Neural progenitor cell (in vitro differentiated cells): ENCODE data around the gene ABL1. TPM values are rescaled to one million over a fixed set of nuclear protein-coding genes. Genes with fewer than 3 reads are reported as not detected.
"Not testable (repeated sequence)": the region's sequence is repeated elsewhere in the genome, so short reads cannot be mapped to it uniquely, and the experiment has no call there.

Experiments
- DNase-seq: peaks from one replicate; pipeline ENCODE4 v3.0.0-alpha.2; 2016; ENCODE audit warnings: low spot score
- H2AFZ ChIP-seq: fragments of 200-600 bp; sonication (generic); replicated peaks from 2 replicates; pipeline ENCODE4 v1.6.1; 2016; ENCODE audit warnings: antibody characterized with exemption
- H3F3A ChIP-seq: fragments of 200-600 bp; sonication (generic); 2 replicates; pipeline ENCODE4 v1.6.1; 2016; ENCODE audit warnings: antibody characterized with exemption, low read depth
- H3K27ac ChIP-seq: fragments of 200-600 bp; sonication (generic); 2 replicates; pipeline ENCODE4 v1.5.1; 2016; ENCODE audit warnings: mild to moderate bottlenecking
- H3K27me3 ChIP-seq: fragments of 200-600 bp; sonication (generic); 2 replicates; pipeline ENCODE4 v1.6.1; 2016; ENCODE audit warnings: mild to moderate bottlenecking, moderate library complexity
- H3K36me3 ChIP-seq: fragments of 200-600 bp; sonication (generic); 2 replicates; pipeline ENCODE4 v1.5.1; 2016
- H3K4me1 ChIP-seq: fragments of 200-600 bp; sonication (generic); 2 replicates; pipeline ENCODE4 v1.6.1; 2016; ENCODE audit warnings: mixed run types
- H3K4me2 ChIP-seq: fragments of 200-600 bp; sonication (generic); 2 replicates; pipeline ENCODE4 v1.6.1; 2016
- H3K4me3 ChIP-seq: fragments of 200-600 bp; sonication (generic); 2 replicates; pipeline ENCODE4 v1.5.1; 2016
- H3K79me2 ChIP-seq: fragments of 200-600 bp; sonication (generic); 2 replicates; pipeline ENCODE4 v1.6.1; 2016; ENCODE audit warnings: low read depth
- H3K9ac ChIP-seq: fragments of 200-600 bp; sonication (generic); 2 replicates; pipeline ENCODE4 v1.6.1; 2016
- H3K9me3 ChIP-seq: fragments of 200-600 bp; sonication (generic); 2 replicates; pipeline ENCODE4 v1.5.1; 2016; ENCODE audit warnings: low read depth
- H4K20me1 ChIP-seq: fragments of 200-600 bp; sonication (generic); 2 replicates; pipeline ENCODE4 v1.6.1; 2016; ENCODE audit warnings: low read depth
- H3K27ac Mint-ChIP-seq: 3 replicates; pipeline ENCODE4 v1.8.0; 2021; ENCODE audit warnings: mixed read lengths
- H3K27me3 Mint-ChIP-seq: 2 replicates; pipeline ENCODE4 v1.8.0; 2022; ENCODE audit warnings: low read depth, mild to moderate bottlenecking, inconsistent platforms, moderate library complexity, mixed read lengths; ENCODE audit not compliant: insufficient read depth
- H3K36me3 Mint-ChIP-seq: 3 replicates; pipeline ENCODE4 v1.8.0; 2021; ENCODE audit warnings: mixed read lengths
- H3K4me1 Mint-ChIP-seq: 3 replicates; pipeline ENCODE4 v1.8.0; 2021; ENCODE audit warnings: mixed read lengths
- H3K4me3 Mint-ChIP-seq: 3 replicates; pipeline ENCODE4 v1.8.0; 2021; ENCODE audit warnings: mild to moderate bottlenecking, moderate library complexity, mixed read lengths
- H3K9me3 Mint-ChIP-seq: 3 replicates; pipeline ENCODE4 v1.8.0; 2020; ENCODE audit warnings: mixed read lengths
- EZH2 ChIP-seq: fragments of 200-600 bp; sonication (generic); IDR thresholded peaks from 2 replicates; pipeline ENCODE4 v1.6.1; 2017; ENCODE audit warnings: antibody characterized with exemption, mild to moderate bottlenecking, moderate library complexity
- EZH2phosphoT487 ChIP-seq: fragments of 200-600 bp; sonication (generic); IDR thresholded peaks from 2 replicates; pipeline ENCODE4 v1.6.1; 2017; ENCODE audit warnings: antibody characterized with exemption
- total RNA-seq: library from RNA; depleted of rRNA; stranded (reverse); fragments of >200 nt; gene quantifications from 2 replicates; pipeline ENCODE4 v1.2.3, GENCODE V29; 2015; ENCODE audit warnings: low replicate concordance
- TF ChIP-seq, protein P1 (sequence below): fragments of 200-600 bp; sonication (generic); IDR thresholded peaks from 2 replicates; pipeline ENCODE4 v1.5.1; 2017; ENCODE audit warnings: antibody characterized with exemption, mild to moderate bottlenecking

Gene ABL1
- total RNA-seq, 1 donor from 2014 or later, result 38.4 TPM

GRCh38 chr9:130846487-130847305 is 11.6 kb downstream of the ABL1 start:
- no peak overlapping the region for H2AFZ ChIP-seq
- H3K36me3 Mint-ChIP-seq, result peaks cover 8% of the 10 kb centered on the region
- no peak overlapping the region for H3K4me3 ChIP-seq
- peak overlapping the region; percentile 36 for H3K4me3 Mint-ChIP-seq
- H3K27ac ChIP-seq, result peak overlapping the region; percentile 15
- DNase-seq, result no peak
- H3K9me3 Mint-ChIP-seq, result no peaks in the 10 kb centered on the region
- no peak for TF ChIP-seq EZH2phosphoT487
- TF ChIP-seq, protein P1, sequence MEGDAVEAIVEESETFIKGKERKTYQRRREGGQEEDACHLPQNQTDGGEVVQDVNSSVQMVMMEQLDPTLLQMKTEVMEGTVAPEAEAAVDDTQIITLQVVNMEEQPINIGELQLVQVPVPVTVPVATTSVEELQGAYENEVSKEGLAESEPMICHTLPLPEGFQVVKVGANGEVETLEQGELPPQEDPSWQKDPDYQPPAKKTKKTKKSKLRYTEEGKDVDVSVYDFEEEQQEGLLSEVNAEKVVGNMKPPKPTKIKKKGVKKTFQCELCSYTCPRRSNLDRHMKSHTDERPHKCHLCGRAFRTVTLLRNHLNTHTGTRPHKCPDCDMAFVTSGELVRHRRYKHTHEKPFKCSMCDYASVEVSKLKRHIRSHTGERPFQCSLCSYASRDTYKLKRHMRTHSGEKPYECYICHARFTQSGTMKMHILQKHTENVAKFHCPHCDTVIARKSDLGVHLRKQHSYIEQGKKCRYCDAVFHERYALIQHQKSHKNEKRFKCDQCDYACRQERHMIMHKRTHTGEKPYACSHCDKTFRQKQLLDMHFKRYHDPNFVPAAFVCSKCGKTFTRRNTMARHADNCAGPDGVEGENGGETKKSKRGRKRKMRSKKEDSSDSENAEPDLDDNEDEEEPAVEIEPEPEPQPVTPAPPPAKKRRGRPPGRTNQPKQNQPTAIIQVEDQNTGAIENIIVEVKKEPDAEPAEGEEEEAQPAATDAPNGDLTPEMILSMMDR, result no peak
- TF ChIP-seq EZH2, result no peak
- peaks cover 89% of the 10 kb centered on the region for H4K20me1 ChIP-seq
- H3K27ac Mint-ChIP-seq, result peak overlapping the region; percentile 91
- peak overlapping the region; percentile 4 for H3K4me2 ChIP-seq
- H3K9me3 ChIP-seq, result no peaks in the 10 kb centered on the region
- H3K36me3 ChIP-seq, result no peaks in the 10 kb centered on the region
- no peaks in the 10 kb centered on the region for H3K27me3 ChIP-seq
- H3K4me1 ChIP-seq, result peaks cover 33% of the 10 kb centered on the region
- H3K9ac ChIP-seq, result no peak overlapping the region
- H3F3A ChIP-seq, result peaks cover 24% of the 10 kb centered on the region
- H3K79me2 ChIP-seq, result peaks cover 100% of the 10 kb centered on the region
- peaks cover 55% of the 10 kb centered on the region for H3K4me1 Mint-ChIP-seq
- no peaks in the 10 kb centered on the region for H3K27me3 Mint-ChIP-seq

- no peak overlapping the region for H3K9ac ChIP-seq
Observed at GRCh38 chr9:130847306-130848217, 12.5 kb downstream of the ABL1 start.

GRCh38 chr9:130848514-130848913 is 13.5 kb downstream of the ABL1 start:
- H3K4me3 Mint-ChIP-seq, H3K36me3 ChIP-seq, H3K36me3 Mint-ChIP-seq, H3K4me3 ChIP-seq, H3K27ac ChIP-seq, H3K9me3 Mint-ChIP-seq, H3K9ac ChIP-seq, H3K27me3 Mint-ChIP-seq, H2AFZ ChIP-seq, H3K9me3 ChIP-seq, H3K27me3 ChIP-seq, DNase-seq, H3K4me2 ChIP-seq, H3K27ac Mint-ChIP-seq: not testable (repeated sequence)
- Histone ChIP-seq H3K79me2 (peaks cover 100% of the 10 kb centered on the region), H3K4me1 (peaks cover 24% of the 10 kb centered on the region), H3F3A (peaks cover 24% of the 10 kb centered on the region), H4K20me1 (peaks cover 82% of the 10 kb centered on the region)
- peaks cover 37% of the 10 kb centered on the region for H3K4me1 Mint-ChIP-seq

More at GRCh38 chr9:130847306-130848217, 12.5 kb downstream of the ABL1 start:
- H3K9me3 Mint-ChIP-seq, result no peaks in the 10 kb centered on the region
- Histone ChIP-seq H4K20me1 (peaks cover 85% of the 10 kb centered on the region), H3K4me1 (peaks cover 24% of the 10 kb centered on the region), H3K4me3 (no peak overlapping the region), H3K79me2 (peaks cover 100% of the 10 kb centered on the region), H3K9me3 (no peaks in the 10 kb centered on the region), H3K27me3 (no peaks in the 10 kb centered on the region), H3K27ac (peak overlapping the region; percentile 15), H3K36me3 (no peaks in the 10 kb centered on the region), H2AFZ (no peak overlapping the region), H3F3A (peaks cover 24% of the 10 kb centered on the region), H3K4me2 (peak overlapping the region; percentile 4)
- H3K27ac Mint-ChIP-seq, result peak overlapping the region; percentile 91
- H3K27me3 Mint-ChIP-seq, result no peaks in the 10 kb centered on the region
- no peak for TF ChIP-seq EZH2phosphoT487
- no peak for TF ChIP-seq EZH2
- TF ChIP-seq, protein P1, result no peak
- peaks cover 46% of the 10 kb centered on the region for H3K4me1 Mint-ChIP-seq
- H3K36me3 Mint-ChIP-seq, result peaks cover 8% of the 10 kb centered on the region
- peak; percentile 47 for DNase-seq
- peak overlapping the region; percentile 10 for H3K4me3 Mint-ChIP-seq
